Choroid plexus epithelial cell (primary cell): Measurements from ENCODE around the gene IL21.

Experiments used
- DNase-seq: peaks from one replicate; pipeline ENCODE4 v3.0.0-alpha.2; 2010; ENCODE audit warnings: low read depth
- H3K4me3 ChIP-seq: 2 replicates; pipeline ENCODE4 v1.5.1; 2011; ENCODE audit warnings: low read depth, mild to moderate bottlenecking, control low read depth, low read length, moderate library complexity
- CTCF ChIP-seq: conservative IDR thresholded peaks from 2 replicates; pipeline ENCODE4 v1.5.1; 2011; ENCODE audit warnings: low read depth, mild to moderate bottlenecking, control low read depth, inconsistent platforms, low read length, moderate library complexity

IL21 gene

GRCh38 chr4:122617597-122618593 lies 3.0 kb downstream of the IL21 start:
- TF ChIP-seq CTCF: no peak
- H3K4me3 ChIP-seq: no peak overlapping the region
- peak; percentile 41 for DNase-seq

- DNase-seq: no peak
- TF ChIP-seq CTCF: no peak
- H3K4me3 ChIP-seq: no peak overlapping the region
These were observed 3.8 kb downstream of the IL21 start for GRCh38 chr4:122616915-122617596.

- no peak overlapping the region for H3K4me3 ChIP-seq
- DNase-seq: no peak
- no peak for TF ChIP-seq CTCF
These were observed 6.2 kb downstream of the IL21 start for GRCh38 chr4:122614621-122615020.

GRCh38 chr4:122612540-122612939 lies 8.3 kb downstream of the IL21 start:
- H3K4me3 ChIP-seq: no peak overlapping the region
- peak; percentile 47 for DNase-seq
- no peak for TF ChIP-seq CTCF

- no peak overlapping the region for H3K4me3 ChIP-seq
- DNase-seq: no peak
- no peak for TF ChIP-seq CTCF
These were observed 14.4 kb downstream of the IL21 start for GRCh38 chr4:122606364-122607043.

GRCh38 chr4:122604146-122604545 lies 16.7 kb downstream of the IL21 start:
- DNase-seq: no peak
- TF ChIP-seq CTCF: no peak
- no peak overlapping the region for H3K4me3 ChIP-seq
